GM21786 (cell line): ENCODE data around the gene ELMO3.

ENCODE experiments used
- ATAC-seq: cut with Tn5 transposase; IDR thresholded peaks from one replicate; pipeline ENCODE4 v1.9.1; 2021; ENCODE audit not compliant: unreplicated experiment

ELMO3 gene

DNA sequence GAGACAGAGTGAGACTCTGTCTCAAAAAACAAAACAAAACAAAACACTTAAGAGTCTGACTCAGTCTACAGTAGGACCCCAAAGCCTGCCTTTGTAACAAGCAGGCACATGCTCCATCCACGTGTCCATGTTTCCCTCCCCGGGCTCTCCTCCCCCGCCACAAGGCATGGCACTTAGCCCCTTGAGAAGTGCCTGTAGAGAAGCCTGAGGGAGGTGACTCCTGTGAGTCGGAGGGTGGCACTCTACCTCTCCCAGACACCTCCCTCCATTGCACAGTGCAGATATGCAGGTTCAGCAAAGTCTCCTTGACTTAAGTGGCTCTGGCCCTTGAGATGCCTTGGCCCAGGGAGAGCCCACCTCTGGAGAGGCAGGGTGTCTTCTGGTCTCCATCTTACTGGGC is 41.6 kb downstream of the ELMO3 start:
- ATAC-seq, result no peak

DNA sequence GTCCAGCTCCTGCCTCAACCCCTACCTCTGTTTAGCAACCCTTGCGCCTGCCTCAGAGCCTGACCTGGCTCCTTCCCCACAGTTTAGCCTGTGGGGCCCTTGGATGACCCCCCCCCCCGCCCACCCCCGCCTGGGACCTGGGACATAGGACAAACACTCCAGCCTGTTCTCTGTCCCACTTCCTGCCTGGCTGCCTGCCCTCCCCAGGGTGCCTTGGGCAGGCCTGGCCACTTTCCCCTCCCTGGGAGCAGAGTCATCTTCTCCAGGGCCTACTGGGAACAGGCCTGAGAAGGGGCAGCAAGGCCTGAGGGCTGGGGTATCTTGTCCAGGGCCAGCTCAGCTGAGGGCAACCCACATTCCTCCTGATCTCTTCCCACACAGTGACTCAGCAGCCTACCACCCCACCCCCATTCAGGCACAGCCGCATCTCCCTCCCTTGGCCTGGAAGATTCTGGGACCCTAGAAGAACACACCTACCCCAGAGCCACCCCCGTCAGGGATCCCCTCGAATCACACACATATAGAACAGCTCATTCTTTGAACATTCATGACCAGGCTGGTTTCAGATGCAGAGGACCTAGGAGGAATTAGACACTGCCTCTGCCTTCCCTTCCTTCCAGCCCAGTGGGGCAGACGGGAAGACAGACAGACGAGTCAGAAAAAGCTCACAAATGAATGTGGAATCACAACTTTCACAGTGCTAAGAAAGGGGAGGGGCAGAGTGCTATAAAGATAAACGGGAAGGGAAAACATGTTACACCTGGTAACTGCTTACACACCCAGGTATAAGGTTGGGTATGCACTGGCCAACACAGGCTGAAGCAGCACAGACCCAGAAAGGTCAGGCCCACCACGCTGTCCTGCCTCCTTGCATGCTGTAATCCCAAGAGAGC is 42.3 kb downstream of the ELMO3 start:
- ATAC-seq, result no peak

DNA sequence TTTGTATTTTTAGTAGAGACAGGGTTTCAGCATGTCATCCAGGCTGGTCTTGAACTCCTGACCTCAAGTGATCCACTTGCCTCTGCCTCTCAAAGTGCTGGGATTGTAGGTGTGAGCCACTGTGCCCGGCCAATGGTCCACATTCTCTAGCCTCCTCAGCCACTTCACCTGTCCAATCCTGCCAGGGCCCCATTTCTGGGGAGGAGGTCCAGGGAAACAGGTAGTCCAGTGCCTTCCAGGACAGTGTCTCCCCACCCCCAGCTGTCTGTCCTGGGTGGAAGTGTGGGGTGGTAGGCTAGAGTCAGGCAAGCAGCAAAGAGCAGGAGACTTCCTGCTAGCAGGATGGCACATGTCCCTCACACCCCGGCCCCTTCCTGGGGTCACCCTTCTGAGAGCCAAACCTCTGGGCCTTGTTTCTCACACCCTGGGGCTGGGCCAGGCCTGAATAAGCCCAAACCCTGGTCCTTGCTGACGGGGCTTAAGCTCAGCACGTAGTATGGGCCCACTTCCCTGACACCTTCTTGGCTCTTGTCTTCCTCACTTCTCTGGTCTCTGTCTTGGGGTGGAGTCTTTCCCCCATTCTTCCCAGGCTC is 43.3 kb downstream of the ELMO3 start:
- ATAC-seq, result no peak

DNA sequence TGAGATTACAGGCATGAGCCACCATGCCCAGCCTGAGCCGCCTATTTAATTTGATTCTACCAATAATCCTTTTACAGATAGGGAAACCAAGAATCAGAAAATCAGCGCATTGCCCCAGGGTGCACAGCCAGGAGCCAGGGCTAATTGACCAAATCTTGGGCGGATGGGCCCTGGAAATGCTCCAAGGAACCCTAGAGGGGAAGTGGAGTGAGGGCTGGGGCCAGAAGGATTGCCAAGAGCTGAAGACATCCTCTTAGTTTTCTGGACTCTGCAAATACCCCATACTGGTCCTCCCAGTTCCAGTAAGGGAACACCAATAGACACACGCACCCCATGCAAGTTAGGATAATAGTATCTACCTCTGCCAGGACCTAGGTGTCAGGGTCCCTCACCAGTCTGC is 44.5 kb downstream of the ELMO3 start:
- no peak for ATAC-seq

DNA sequence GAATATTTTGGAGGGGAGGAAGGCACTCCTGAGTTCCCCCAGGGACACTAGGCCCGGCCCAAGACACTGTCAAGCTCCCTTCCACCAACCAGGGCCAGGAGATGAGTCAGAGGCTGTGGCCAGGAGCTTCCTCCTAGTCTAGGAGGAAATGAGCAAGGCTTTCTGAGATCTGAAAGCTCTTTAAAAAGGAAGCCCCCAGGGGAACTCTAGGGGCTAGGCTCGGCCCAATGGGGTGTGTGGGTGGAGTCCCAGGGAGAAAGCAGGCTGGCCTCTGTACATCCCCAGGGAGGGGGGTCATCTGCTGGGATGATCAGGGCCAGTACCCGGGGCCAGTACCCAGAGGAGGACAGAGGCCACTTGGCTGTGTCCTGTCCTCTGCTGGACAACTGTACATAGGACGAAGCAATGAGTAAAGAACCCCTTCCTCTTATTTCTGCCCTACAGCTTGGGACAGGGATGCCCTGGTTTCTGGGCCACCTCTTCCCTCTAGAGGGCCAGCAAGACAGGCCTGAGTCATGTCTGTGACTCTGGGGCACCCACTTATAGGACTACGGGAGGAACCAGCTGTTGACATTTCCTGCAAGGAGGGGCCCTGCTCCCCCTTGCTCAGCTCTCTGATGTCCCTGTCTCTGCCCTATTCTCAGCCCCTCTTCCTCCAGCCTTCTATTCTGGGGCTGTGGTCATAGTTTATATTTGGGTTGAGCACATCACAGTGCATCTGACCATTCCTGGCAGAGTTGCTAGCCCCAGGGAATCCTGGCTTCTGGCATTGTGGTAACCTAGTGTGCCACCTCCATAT is 45.7 kb downstream of the ELMO3 start:
- ATAC-seq, result peak; percentile 59

DNA sequence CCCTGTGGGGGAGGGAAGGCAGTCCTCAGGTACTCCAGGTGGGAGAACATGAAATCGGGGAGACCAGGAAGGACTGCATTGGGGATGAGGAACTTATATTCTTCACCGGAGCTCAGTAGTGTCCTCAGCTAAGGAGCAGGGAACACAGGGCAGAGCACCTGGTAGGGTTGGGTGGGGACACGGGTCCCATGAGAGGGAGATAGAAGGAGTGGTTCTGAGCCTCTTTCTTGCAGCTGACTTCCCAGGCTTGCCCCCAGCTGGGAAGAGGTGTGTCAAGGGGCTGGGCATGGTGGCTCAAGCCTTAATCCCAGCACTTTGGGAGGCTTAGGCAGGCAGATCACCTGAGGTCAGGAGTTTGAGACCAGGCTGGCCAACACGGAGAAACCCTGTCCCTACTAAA is 46.3 kb downstream of the ELMO3 start:
- no peak for ATAC-seq

DNA sequence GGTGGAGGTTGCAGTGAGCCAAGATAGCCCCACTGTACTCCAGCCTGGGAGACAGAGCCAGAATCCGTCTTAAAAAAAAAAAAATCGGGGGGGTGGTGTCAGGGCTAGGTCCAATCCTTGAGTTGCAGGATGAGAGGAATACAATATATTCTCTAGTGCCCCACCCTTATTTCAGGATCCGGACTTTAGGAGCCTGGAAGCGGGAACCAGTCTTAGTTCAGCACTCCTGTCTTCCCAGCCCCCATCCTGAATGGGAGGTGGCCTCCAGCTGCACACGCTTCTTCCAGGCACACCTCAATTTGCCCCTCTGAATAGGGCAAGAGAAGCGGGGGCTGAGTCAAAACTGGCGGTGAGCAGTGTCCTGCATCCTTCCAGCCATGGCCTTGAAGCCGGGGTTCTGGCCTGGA is 46.7 kb downstream of the ELMO3 start:
- ATAC-seq, result no peak

DNA sequence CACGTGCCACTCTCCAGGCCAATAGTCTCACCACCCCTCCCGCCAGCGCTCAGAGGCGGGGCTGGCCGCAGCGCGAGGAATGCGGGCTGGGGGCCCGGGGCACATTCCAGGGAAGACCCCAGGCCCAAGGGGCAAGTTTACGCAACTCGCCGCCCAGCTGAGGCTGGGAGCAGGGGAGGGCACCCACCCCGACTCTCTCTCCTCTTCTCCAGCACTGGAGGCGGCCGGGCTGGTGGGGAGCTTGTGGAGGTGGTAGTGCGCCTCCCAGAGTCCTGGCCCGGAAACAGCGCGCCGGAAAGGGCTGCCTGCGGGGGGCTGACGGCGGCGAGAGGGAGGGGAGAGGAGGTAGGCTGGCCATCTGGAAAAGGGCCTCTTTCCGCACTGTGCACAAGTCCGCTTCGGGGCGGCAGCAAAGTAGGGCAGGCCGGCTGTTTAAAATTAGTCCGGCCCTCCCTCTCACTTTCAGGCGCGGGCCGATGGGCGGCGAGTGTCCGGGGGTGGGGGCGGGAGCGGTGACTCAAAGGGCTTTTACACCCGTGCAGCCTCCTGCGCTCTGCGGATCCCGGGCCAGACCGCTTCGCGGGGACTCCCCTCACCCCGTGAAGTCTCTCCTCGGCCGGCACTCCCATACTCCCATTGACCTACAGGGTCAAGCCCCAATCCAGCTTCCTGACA is 47.3 kb downstream of the ELMO3 start:
- ATAC-seq, result no peak

DNA sequence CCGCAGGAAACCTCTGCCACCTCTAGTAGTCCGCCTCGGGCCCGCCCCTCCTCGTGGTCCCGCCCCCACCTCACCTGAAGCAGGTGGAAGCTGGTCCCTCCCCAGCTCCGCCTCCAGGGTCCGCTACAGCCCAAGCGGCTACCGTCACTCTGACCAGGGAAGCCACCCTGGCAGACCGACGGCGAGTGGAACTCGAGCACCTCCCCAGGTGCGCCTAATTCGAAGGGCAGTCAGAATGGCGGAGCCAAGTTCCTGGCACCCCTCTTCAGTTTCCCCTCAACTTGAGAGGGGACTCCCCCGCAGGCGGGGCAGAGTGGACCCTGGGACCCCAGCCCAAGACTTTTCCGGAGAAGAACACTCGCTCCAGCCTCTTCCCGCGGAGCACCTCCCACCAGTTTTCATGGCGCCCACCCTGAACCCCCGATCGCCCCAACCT is 47.8 kb downstream of the ELMO3 start:
- no peak for ATAC-seq

DNA sequence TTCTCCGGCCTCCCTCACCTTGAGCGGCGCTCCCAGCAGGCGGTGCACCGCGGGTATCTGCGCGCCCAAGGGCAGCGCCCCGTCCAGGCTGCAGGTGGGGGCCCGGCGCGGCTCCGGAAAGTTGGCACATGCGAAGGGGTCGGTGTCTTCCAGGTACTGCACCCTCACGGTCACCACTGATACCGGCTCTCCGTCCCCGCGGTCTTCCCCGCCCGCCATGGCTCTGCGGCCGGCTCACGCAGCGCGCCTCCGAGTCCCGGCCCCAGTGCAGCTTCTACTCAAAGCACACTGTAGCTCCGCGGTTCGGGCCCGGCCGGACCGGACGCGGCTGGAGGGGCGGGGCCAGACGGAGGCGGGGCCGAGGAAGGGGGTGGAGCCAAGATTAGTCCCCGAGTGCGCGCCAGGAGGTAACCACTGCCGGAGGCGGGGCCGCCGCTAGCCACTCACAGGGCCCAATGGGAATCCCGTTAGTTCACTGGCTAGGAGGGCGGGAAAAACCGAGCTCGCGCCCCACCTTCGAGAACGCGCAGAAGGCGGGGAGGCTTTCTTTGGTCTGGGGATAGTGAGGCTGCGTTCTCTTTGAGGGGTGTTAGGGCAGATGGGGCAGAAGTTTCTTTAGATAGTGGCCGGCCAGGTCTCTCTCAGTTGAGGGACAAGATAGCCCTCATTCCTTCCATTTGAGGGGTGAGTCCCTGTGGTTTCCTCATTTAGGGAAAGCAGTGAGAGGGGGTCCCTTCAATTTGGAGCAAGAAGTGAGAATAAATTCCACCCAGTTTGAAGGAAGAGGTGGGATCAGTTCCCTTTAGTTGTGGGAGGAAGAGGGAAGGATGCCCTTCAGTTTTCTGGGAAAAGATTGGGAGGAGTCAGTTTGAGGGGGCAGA is 48.5 kb downstream of the ELMO3 start, which contains the start of gene FHOD1:
TSS of gene FHOD1 (minus strand) at position 290 of the 881 bp plus-strand sequence. CDS start at position 219, 71 bp downstream.
- ATAC-seq, result peak; percentile 35

DNA sequence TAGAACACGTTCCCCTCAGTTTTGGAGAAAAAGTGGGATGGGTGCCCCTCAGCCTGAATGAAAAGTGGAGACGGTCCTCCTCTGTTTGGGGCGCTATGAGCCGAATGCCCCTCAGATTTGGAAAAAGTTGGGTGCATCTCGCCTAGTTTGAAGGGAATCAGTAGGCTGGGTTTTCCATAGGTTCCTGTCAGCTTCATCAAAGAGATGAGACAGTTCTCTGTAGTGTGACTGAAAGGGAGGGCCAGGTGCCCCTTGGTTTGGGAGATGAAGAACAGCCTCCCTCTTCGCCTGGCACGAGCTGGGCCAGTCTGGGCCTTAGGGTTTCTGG is 49.1 kb downstream of the ELMO3 start:
- no peak for ATAC-seq

DNA sequence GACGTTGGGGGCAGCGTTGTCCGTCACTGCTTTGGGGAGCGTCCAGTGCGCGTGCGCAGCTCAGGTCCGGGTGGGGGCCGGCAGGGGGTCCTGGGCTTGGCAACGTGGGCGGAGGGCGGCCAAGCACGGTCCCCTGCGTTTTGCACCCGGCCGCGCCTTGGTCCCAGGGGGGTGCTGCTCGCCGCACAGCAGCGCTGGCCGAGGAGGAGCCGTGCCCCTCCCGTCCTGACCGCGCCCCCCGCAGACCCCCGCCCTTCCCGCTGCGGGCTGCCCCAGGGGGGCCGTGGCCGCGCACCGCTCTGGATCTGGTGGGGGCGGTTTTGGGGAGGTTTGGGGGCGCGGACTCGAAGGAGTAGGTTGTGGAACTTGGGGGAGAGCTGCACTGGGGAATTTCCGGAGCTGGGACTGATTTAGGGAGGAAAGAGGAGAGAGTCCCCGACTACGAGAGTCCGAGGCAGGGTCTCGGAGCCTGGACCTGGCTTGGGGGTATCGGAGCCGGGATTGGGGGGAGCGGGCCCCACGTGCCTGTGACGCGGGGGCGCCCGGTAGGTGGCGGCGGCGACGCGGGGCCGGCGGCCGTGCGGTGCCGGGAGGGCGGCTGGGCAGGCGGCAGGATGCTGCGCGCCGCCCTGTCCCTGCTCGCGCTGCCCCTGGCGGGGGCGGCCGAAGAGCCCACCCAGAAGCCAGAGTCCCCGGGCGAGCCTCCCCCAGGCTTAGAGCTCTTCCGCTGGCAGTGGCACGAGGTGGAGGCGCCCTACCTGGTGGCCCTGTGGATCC is 49.7 kb downstream of the ELMO3 start, which contains the start of gene SLC9A5:
TSS of gene SLC9A5 (plus strand) at position 579 of the 777 bp plus-strand sequence. CDS start at position 615, 36 bp downstream.
- ATAC-seq, result no peak

DNA sequence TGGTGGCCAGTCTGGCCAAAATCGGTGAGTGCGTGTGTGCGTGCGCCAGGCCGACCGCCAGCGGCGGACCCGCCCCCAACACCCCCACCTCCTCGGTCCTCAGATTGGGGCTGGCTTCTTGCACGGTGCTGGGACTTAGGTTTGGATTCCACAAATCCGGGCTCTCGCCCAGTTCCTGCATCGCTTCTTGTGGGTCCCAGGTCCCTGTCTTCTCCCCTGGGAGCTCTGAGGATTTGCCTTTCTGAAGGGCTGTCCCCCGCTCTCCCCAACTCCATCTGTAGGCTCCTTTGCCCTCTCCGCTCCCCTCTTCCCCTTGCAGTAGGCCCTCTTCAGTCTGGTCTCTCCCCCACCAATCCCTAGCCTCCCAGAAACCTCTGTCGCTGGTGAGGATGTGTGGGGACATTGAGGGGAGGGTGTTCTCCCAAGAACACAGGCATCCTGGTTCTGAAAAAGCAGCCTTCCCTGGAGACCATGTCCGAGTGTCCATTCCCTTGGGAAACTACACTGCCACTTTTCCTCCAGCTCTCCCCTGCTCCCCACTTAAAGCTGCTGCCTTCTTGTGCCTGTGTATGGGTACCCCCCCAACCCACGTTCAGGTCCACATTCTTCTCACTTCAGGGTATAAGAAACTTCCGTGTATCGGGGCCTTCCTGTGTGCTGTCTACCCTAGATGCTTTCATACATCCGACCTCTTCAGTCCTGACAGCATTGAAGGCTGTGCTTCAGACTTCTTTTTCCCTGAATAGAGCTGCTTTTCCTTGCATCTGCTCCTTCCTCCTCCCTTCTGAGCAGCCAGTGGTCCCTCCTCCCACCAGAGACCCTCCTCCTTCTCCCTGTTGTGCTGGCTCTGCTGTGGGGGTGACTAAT is 50.5 kb downstream of the ELMO3 start:
- ATAC-seq, result no peak

DNA sequence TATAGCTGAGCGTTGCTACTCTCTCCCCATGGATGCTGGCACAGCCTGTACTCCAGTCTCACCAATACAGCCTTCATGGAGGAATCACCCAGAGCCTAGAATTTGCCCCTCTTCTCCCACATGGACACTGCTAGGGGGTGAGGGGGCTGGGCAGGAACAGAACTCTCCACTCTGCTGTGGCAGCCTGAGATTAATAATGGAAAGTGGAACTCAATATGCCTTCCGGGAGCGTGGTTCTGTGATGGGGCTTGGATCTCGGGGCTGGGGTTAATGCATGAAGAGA is 51.1 kb downstream of the ELMO3 start:
- ATAC-seq, result no peak

DNA sequence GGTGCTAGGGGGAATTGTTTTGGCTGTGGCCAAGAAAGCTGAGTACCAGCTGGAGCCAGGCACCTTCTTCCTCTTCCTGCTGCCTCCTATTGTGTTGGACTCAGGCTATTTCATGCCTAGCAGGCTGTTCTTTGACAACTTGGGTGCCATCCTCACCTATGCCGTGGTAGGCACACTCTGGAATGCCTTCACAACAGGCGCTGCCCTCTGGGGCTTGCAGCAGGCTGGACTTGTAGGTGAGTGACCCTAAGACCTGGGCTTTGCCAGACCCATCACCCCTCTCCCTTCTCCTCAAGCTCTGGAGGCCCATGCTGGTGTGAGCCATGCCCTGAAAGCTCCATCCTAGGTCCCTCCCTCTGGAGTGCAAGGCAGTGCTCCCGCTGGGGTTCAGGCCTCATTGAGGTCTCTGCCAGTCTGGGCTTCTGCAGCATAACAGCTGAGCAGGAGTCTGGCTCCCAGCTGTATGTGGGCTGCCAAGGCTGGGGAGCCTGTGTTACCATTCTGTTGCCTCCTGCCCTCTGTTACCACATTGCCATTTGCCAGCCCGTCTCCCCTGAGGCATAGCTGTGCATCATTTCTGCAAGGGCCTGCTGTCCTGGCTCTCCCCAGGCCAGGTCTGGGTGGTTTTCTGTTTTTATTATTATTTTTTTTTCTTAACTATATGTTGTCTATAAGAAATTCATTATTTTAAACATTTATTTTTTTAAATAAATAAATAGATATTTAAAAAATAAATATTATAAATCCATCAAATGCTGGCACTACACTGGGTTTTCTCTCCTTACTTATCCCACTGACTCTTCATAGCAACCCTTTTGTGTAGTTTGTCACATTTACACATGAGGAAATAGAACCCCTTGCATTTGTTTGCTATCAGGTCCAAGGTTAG is 53.9 kb downstream of the ELMO3 start:
- no peak for ATAC-seq
